GM13977 (cell line): Measurements from ENCODE around the gene PACS1.

ENCODE experiments used
- DNase-seq: peaks from one replicate; pipeline ENCODE4 v3.0.0; 2012; ENCODE audit warnings: low spot score
- CTCF ChIP-seq: IDR thresholded peaks from 2 replicates; pipeline ENCODE4 v1.5.1; 2012; ENCODE audit warnings: mild to moderate bottlenecking, control low read depth; ENCODE audit not compliant: insufficient read depth; ENCODE audit errors: extremely low read depth, missing control alignments
- in situ Hi-C: fragments of 300-500 bp; cut with MboI; formaldehyde crosslinking; loops from one replicate; pipeline ENCODE4 v1.12.0; 2022; ENCODE audit warnings: low sequenced_read_pairs, low pct_unique_long_range_greater_than_20kb, mixed read lengths, inconsistent platforms; ENCODE audit not compliant: unreplicated experiment

Gene PACS1

GRCh38 chr11:66218846-66219620 lies 149.0 kb downstream of the PACS1 start:
- TF ChIP-seq CTCF, result no peak
- no peak for DNase-seq
- in situ Hi-C loops, result no loop called here

- in situ Hi-C loops, result no loop called here
Measured at GRCh38 chr11:66219846-66220565, 149.9 kb downstream of the PACS1 start.

DNA sequence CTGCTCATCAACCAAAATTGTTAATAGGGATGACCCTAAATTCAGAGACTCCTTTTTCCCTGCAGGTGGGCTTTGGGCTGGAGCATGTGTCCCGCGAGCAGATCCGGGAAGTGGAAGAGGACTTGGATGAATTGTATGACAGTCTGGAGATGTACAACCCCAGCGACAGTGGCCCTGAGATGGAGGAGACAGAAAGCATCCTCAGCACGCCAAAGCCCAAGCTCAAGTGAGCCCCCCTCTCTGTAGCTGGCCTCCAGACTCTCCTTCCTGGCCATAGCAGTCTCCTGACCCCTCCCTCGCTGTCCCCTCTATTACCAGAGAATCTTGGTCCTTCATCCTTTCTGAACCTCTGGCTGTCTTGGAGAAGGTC lies 150.5 kb downstream of the PACS1 start:
- no peak for TF ChIP-seq CTCF
- in situ Hi-C loops, result no loop called here
- no peak for DNase-seq

More at GRCh38 chr11:66219846-66220565, 149.9 kb downstream of the PACS1 start:
- no peak for TF ChIP-seq CTCF
- DNase-seq, result no peak

GRCh38 chr11:66221012-66221411 lies 150.9 kb downstream of the PACS1 start:
- in situ Hi-C loops, result no loop called here
- no peak for TF ChIP-seq CTCF
- no peak for DNase-seq

GRCh38 chr11:66221726-66222236 lies 151.7 kb downstream of the PACS1 start:
- peak; percentile 31 for TF ChIP-seq CTCF
- peak; percentile 39 for DNase-seq
- in situ Hi-C loops, result no loop called here

- DNase-seq, result peak; percentile 92
- in situ Hi-C loops, result no loop called here
- TF ChIP-seq CTCF, result peak; percentile 100
Measured at GRCh38 chr11:66222358-66223149, 152.5 kb downstream of the PACS1 start.
